ENCODE data around the gene TRAFD1.
A peak's percentile ranks its signal among the peaks of the same experiment; 100 is the strongest.

The TRAFD1 gene

DNA sequence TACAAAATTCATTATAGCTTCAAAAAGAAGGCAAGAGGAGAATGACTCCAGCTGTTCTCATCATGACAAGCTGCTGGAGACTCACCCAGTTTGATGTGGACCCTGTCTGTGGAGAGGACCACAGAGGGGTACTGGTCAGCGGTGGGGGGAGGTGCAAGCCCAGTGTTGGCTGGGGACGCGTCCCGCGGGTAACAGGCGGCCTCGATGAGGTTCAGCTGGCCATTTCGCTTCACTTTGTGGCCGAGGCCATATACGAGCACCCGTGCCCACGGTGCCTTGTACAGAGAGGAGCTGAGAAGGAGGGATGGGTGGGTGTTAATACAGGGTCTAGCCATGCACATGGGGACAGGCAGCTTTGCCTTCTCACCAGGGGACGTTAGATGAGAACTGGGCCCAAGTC is 67.1 kb downstream of the TRAFD1 start:
- Histone ChIP-seq H3K27me3 (replicated peaks in 2 of 5; ENCODE audit: control insufficient read depth in 4 of 5, insufficient read depth in 5 of 5, low read length in 4 of 5) (no peaks in the 10 kb centered on the region), H3K9me3 (ENCODE audit: control extremely low read depth in 1 of 5, control insufficient read depth in 4 of 5, insufficient read depth in 2 of 5, low read depth in 1 of 5, low read length in 4 of 5) (no peaks in the 10 kb centered on the region), H3K27ac (ENCODE audit: insufficient read depth in 1 of 2, low read depth in 1 of 2, low read length in 2 of 2, poor library complexity in 1 of 2, severe bottlenecking in 2 of 2) (no peak overlapping the region), H3K36me3 (ENCODE audit: control insufficient read depth in 4 of 4, insufficient read depth in 4 of 4, low read length in 3 of 4) (peaks cover 10 to 74% (median 56%) of the 10 kb centered on the region in 4 experiments), H3K4me1 (ENCODE audit: control extremely low read depth in 1 of 4, control insufficient read depth in 4 of 4, insufficient read depth in 4 of 4, low read length in 3 of 4) (no peaks in the 10 kb centered on the region), H3K4me3 (ENCODE audit: control insufficient read depth in 1 of 7, extremely low read depth in 1 of 7, insufficient read depth in 4 of 7, low read depth in 2 of 7, low read length in 6 of 7) (no peak overlapping the region)
- WGBS (ENCODE audit: insufficient coverage), result 100% methylated on average over 8 of the region's 13 CpGs
- CTCF ChIA-PET, result interaction anchor here (1.2 to 1.7 kb wide), 2 partner anchors 9 to 195 kb away, joined by 3 to 5 read pairs; no protein-coding TSS in a partner anchor
- no peak for DNase-seq
- POLR2A ChIA-PET, result interaction anchor here (1.1 kb wide), 1 partner anchor 11 kb away, joined by 3 read pairs; no protein-coding TSS in a partner anchor

DNA sequence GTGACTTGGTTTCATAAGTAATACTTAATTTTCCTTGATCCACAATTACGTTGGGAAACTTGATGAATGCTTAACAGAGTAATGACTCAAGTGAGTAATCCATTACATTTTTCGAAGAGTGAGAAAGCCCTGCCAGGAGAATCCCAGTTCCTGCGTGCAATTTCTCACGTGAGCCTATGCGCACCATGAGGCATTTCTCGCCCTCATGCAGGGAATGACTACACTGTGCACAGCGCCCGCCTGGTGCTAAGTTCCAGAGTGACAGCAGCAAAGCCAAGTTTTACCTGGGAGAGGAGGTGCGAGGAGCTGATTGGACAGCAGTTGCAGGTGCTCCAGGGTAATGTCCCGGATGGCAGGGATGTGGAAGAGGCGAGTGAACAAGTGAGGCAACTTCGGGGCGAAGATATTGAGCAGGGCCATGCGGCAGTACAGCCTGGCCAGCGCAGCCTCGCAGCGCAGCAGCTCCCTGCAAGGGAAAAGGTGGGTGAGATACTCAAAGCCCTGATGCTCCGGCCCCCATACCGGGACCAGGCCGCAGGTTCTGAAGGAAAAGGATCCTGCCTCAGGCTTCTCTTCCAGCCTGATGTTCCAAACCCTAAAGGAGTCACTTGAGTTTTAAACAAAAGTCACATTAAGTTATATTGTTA is 69.4 kb downstream of the TRAFD1 start:
- Histone ChIP-seq H3K27ac (ENCODE audit: insufficient read depth in 1 of 2, low read depth in 1 of 2, low read length in 2 of 2, poor library complexity in 1 of 2, severe bottlenecking in 2 of 2) (no peak overlapping the region), H3K27me3 (replicated peaks in 2 of 5; ENCODE audit: control insufficient read depth in 4 of 5, insufficient read depth in 5 of 5, low read length in 4 of 5) (no peaks in the 10 kb centered on the region), H3K36me3 (ENCODE audit: control insufficient read depth in 4 of 4, insufficient read depth in 4 of 4, low read length in 3 of 4) (peaks cover 9 to 74% (median 58%) of the 10 kb centered on the region in 4 experiments), H3K9me3 (ENCODE audit: control extremely low read depth in 1 of 5, control insufficient read depth in 4 of 5, insufficient read depth in 2 of 5, low read depth in 1 of 5, low read length in 4 of 5) (no peaks in the 10 kb centered on the region), H3K4me3 (ENCODE audit: control insufficient read depth in 1 of 7, extremely low read depth in 1 of 7, insufficient read depth in 4 of 7, low read depth in 2 of 7, low read length in 6 of 7) (no peak overlapping the region), H3K4me1 (ENCODE audit: control extremely low read depth in 1 of 4, control insufficient read depth in 4 of 4, insufficient read depth in 4 of 4, low read length in 3 of 4) (no peaks in the 10 kb centered on the region)
- CTCF ChIA-PET, result interaction anchor here (1.0 to 8.7 kb wide), 2 partner anchors 9 to 192 kb away, joined by 3 to 67 read pairs; no protein-coding TSS in a partner anchor
- WGBS (ENCODE audit: insufficient coverage), result 97% methylated on average over 20 of the region's 20 CpGs
- POLR2A ChIA-PET, result no interaction called here
- DNase-seq, result no peak

DNA sequence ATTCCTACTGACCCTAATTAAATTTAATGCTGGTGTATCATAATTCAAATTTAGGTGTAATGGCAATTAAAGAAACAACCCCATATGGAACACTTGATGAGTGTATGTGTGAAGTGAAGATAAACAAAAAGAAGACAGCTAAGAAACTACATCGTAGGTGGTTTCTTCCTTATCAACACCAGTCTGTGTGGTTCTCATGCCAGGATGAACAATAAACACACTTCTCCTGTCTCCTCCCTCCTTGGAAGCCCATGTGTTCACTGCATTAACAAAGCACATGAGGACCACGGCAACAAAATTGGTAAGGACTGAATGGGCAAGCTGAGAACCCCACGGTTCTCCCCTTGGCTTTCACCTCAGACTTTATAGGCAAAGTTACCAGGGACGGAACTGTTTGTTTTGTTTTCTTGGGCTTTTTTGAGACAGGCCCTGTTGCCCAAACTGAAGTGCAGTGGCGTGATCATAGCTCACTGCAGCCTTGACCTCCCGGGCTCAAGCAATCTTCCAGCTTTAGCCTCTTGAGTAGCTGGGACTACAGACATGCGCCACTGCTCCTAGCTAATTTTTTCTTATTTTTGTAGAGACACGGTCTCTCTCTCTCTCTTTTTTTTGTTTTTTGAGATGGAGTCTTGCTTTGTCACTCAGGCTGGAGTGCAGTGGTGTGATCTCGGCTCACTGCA is 71.0 kb downstream of the TRAFD1 start:
- H3K27me3 ChIP-seq (replicated peaks in 2 of 5; ENCODE audit: control insufficient read depth in 4 of 5, insufficient read depth in 5 of 5, low read length in 4 of 5), result no peaks in the 10 kb centered on the region
- 96% methylated on average over 9 of the region's 9 CpGs for WGBS (ENCODE audit: insufficient coverage)
- CTCF ChIA-PET, result interaction anchor here (0.6 to 8.7 kb wide), 2 partner anchors 151 to 190 kb away, joined by 3 to 67 read pairs; no protein-coding TSS in a partner anchor
- DNase-seq, result peak in 1 of 3 donors; percentile 14
- POLR2A ChIA-PET, result interaction anchor here (0.7 kb wide), 1 partner anchor 1162 kb away, joined by 3 read pairs; no protein-coding TSS in a partner anchor
- H3K4me1 ChIP-seq (ENCODE audit: control extremely low read depth in 1 of 4, control insufficient read depth in 4 of 4, insufficient read depth in 4 of 4, low read length in 3 of 4), result no peaks in the 10 kb centered on the region
- peaks cover 14 to 73% (median 51%) of the 10 kb centered on the region in 4 experiments for H3K36me3 ChIP-seq (ENCODE audit: control insufficient read depth in 4 of 4, insufficient read depth in 4 of 4, low read length in 3 of 4)
- no peak overlapping the region for H3K27ac ChIP-seq (ENCODE audit: insufficient read depth in 1 of 2, low read depth in 1 of 2, low read length in 2 of 2, poor library complexity in 1 of 2, severe bottlenecking in 2 of 2)
- no peak overlapping the region for H3K4me3 ChIP-seq (ENCODE audit: control insufficient read depth in 1 of 7, extremely low read depth in 1 of 7, insufficient read depth in 4 of 7, low read depth in 2 of 7, low read length in 6 of 7)
- H3K9me3 ChIP-seq (ENCODE audit: control extremely low read depth in 1 of 5, control insufficient read depth in 4 of 5, insufficient read depth in 2 of 5, low read depth in 1 of 5, low read length in 4 of 5), result no peaks in the 10 kb centered on the region

DNA sequence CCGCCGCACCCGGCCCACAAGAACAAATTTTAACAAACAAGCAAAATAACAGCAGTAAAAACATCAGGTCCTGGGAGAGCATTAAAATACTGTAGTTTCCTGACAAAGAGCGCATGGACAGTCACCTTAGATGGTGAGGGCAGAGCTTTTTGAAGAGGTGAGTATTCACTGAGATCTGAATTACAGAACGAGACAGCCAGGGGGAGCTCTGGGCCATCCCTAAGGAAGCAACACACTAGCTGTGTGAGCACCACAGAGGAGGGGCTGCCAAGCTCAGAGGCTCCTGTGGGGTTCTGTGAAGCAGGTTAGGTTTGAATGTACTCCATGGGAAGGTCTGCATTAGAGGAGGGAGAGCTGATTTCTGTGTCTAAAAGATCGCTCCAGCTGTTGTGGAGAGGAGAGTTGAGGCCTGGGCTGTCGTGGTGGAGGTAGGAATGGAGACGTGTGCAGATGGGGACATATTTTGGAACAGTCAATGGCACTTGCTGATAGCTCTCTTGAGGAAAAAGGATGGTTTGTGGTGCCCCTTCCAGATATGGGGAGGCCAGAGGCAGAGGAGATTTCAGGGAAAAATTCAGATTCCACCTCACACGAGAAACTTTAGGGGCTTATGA is 72.9 kb downstream of the TRAFD1 start:
- WGBS (ENCODE audit: insufficient coverage), result 85% methylated on average over 6 of the region's 9 CpGs
- Histone ChIP-seq H3K27me3 (replicated peaks in 2 of 5; ENCODE audit: control insufficient read depth in 4 of 5, insufficient read depth in 5 of 5, low read length in 4 of 5) (no peaks in the 10 kb centered on the region), H3K27ac (ENCODE audit: insufficient read depth in 1 of 2, low read depth in 1 of 2, low read length in 2 of 2, poor library complexity in 1 of 2, severe bottlenecking in 2 of 2) (no peak overlapping the region), H3K36me3 (ENCODE audit: control insufficient read depth in 4 of 4, insufficient read depth in 4 of 4, low read length in 3 of 4) (peaks cover 12 to 62% (median 43%) of the 10 kb centered on the region in 4 experiments), H3K4me3 (ENCODE audit: control insufficient read depth in 1 of 7, extremely low read depth in 1 of 7, insufficient read depth in 4 of 7, low read depth in 2 of 7, low read length in 6 of 7) (no peak overlapping the region), H3K4me1 (ENCODE audit: control extremely low read depth in 1 of 4, control insufficient read depth in 4 of 4, insufficient read depth in 4 of 4, low read length in 3 of 4) (no peaks in the 10 kb centered on the region), H3K9me3 (ENCODE audit: control extremely low read depth in 1 of 5, control insufficient read depth in 4 of 5, insufficient read depth in 2 of 5, low read depth in 1 of 5, low read length in 4 of 5) (no peaks in the 10 kb centered on the region)
- DNase-seq, result peak; percentile 64 to 82 (median 77)
- POLR2A ChIA-PET, result no interaction called here
- CTCF ChIA-PET, result interaction anchor here (0.5 to 8.7 kb wide), 20 partner anchors 8 to 327 kb away, joined by 3 to 67 read pairs (median 4); partner anchors contain the start of gene TRAFD1

DNA sequence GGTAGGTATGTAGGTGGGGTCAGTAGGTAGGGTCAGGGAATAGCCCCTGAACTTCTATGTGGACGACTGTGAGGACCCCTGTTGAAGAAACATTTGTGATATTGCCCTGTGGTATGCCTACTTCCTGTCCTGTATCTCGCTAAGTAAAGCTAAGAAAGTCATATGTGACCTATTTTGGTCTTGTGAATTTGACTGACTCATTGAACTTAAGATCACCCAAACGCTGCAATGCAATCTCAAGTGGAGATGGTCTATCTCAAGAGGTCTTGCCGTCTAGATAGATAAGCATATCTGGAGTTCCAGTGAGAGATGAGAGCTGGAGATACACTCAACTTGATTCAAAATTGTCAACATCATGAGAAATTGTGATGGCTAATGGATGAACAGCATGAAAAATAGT is 73.8 kb downstream of the TRAFD1 start:
- H3K27me3 ChIP-seq (replicated peaks in 2 of 5; ENCODE audit: control insufficient read depth in 4 of 5, insufficient read depth in 5 of 5, low read length in 4 of 5), result no peaks in the 10 kb centered on the region
- no peak for DNase-seq
- POLR2A ChIA-PET, result no interaction called here
- CTCF ChIA-PET, result interaction anchor here (0.8 to 8.7 kb wide), 10 partner anchors 8 to 212 kb away, joined by 3 to 67 read pairs (median 4); no protein-coding TSS in a partner anchor
- no peak overlapping the region for H3K27ac ChIP-seq (ENCODE audit: insufficient read depth in 1 of 2, low read depth in 1 of 2, low read length in 2 of 2, poor library complexity in 1 of 2, severe bottlenecking in 2 of 2)
- 94% methylated on average over 4 of the region's 4 CpGs for WGBS (ENCODE audit: insufficient coverage)
- no peak overlapping the region for H3K4me3 ChIP-seq (ENCODE audit: control insufficient read depth in 1 of 7, extremely low read depth in 1 of 7, insufficient read depth in 4 of 7, low read depth in 2 of 7, low read length in 6 of 7)
- H3K9me3 ChIP-seq (ENCODE audit: control extremely low read depth in 1 of 5, control insufficient read depth in 4 of 5, insufficient read depth in 2 of 5, low read depth in 1 of 5, low read length in 4 of 5), result no peaks in the 10 kb centered on the region
- H3K36me3 ChIP-seq (ENCODE audit: control insufficient read depth in 4 of 4, insufficient read depth in 4 of 4, low read length in 3 of 4), result peaks cover 14 to 59% (median 42%) of the 10 kb centered on the region in 4 experiments
- H3K4me1 ChIP-seq (ENCODE audit: control extremely low read depth in 1 of 4, control insufficient read depth in 4 of 4, insufficient read depth in 4 of 4, low read length in 3 of 4), result no peaks in the 10 kb centered on the region
